Endothelial cell of umbilical vein (primary cell): Measurements from ENCODE around the gene CCDC170. TPM values are rescaled to one million over a fixed set of nuclear protein-coding genes. Genes with fewer than 3 reads are reported as not detected.
A peak's percentile ranks its signal among the peaks of the same experiment; 100 is the strongest.

Experiments
- BruUV-seq: library from RNA; stranded (reverse); fragments of 400-500 nt; replicated peaks from 2 replicates; lab custom pipeline; 2021; lab: Mats Ljungman, UMichigan
- CTCF ChIA-PET: fragments of 300-600, 350-600 bp; sonication (Branson Sonifier 250); formaldehyde crosslinking; loops from one replicate; lab custom pipeline; 2021; ENCODE audit warnings: antibody characterized with exemption, inconsistent platforms; lab: Charles Lee
- POLR2A ChIA-PET: fragments of 300-600, 350-600 bp; sonication (Branson Sonifier 250); formaldehyde crosslinking; loops from one replicate; lab custom pipeline; 2021; ENCODE audit warnings: antibody characterized with exemption, inconsistent platforms; lab: Charles Lee
- DNase-seq: peaks from one replicate; pipeline ENCODE4 v3.0.0-alpha.2; 2011; ENCODE audit warnings: low read depth, low spot score
- FAIRE-seq: peaks from 2 replicates; lab custom pipeline; 2011; peaks lifted over from hg19 to GRCh38; lab: Jason Lieb, UNC
- H2AFZ ChIP-seq: 2 replicates; pipeline ENCODE4 v1.6.0; 2012; ENCODE audit warnings: low read depth, low read length, control low read depth, inconsistent platforms
- H3K27ac ChIP-seq: 2 replicates; pipeline ENCODE4 v1.5.1; 2011; ENCODE audit warnings: low read depth, mild to moderate bottlenecking, control low read depth, low read length, moderate library complexity; ENCODE audit not compliant: insufficient read depth
- H3K27me3 ChIP-seq, 2 experiments: 2 replicates each; pipeline versions ENCODE4 v1.6.0 to v1.6.1; 2011; ENCODE audit warnings: low read length in 2 of 2, mixed read lengths in 1 of 2; ENCODE audit not compliant: control insufficient read depth in 2 of 2, insufficient read depth in 2 of 2
- H3K36me3 ChIP-seq, 2 experiments: 2 replicates in 1 of 2; 3 replicates in 1 of 2; pipeline ENCODE4 v1.5.1; 2011; ENCODE audit warnings: low read length in 2 of 2, mild to moderate bottlenecking in 1 of 2, moderate library complexity in 1 of 2; ENCODE audit not compliant: control insufficient read depth in 2 of 2, insufficient read depth in 2 of 2; ENCODE audit errors: extremely low read depth in 1 of 2
- H3K4me1 ChIP-seq: 3 replicates; pipeline ENCODE4 v1.5.1; 2011; ENCODE audit warnings: mild to moderate bottlenecking, low read length; ENCODE audit not compliant: control insufficient read depth, insufficient read depth; ENCODE audit errors: extremely low read depth
- H3K4me2 ChIP-seq: 2 replicates; pipeline ENCODE4 v1.6.1; 2011; ENCODE audit warnings: low read length, control low read depth, mixed read lengths; ENCODE audit not compliant: insufficient read depth
- H3K4me3 ChIP-seq, 3 experiments: fragments of 200-600 bp in 1 of 3; sonication (generic), shearing (Covaris generic) in 1 of 3; replicated peaks in 1 of 3; 2 replicates each; pipeline ENCODE4 v1.5.1; 2011 to 2016; ENCODE audit warnings: control low read depth in 3 of 3, low read length in 3 of 3, mild to moderate bottlenecking in 2 of 3, inconsistent platforms in 1 of 3, low read depth in 1 of 3, moderate library complexity in 1 of 3; ENCODE audit not compliant: insufficient read depth in 1 of 3
- H3K79me2 ChIP-seq: 2 replicates; pipeline ENCODE4 v1.6.0; 2012; ENCODE audit warnings: low read length, inconsistent platforms; ENCODE audit not compliant: control insufficient read depth, insufficient read depth
- H3K9ac ChIP-seq: replicated peaks from 2 replicates; pipeline ENCODE3; 2011; ENCODE audit warnings: low read length, control low read depth; ENCODE audit not compliant: insufficient read depth; ENCODE audit errors: extremely low read depth
- H3K9me1 ChIP-seq: replicated peaks from 3 replicates; pipeline ENCODE4 v1.6.0; 2011; ENCODE audit warnings: mild to moderate bottlenecking, low read length; ENCODE audit not compliant: control insufficient read depth, insufficient read depth; ENCODE audit errors: extremely low read depth
- H3K9me3 ChIP-seq: replicated peaks from 2 replicates; pipeline ENCODE4 v1.5.1; 2012; ENCODE audit warnings: low read length, inconsistent platforms; ENCODE audit not compliant: control insufficient read depth, insufficient read depth
- H4K20me1 ChIP-seq: replicated peaks from 2 replicates; pipeline ENCODE3; 2011; ENCODE audit warnings: mild to moderate bottlenecking, low read length; ENCODE audit not compliant: control insufficient read depth, insufficient read depth; ENCODE audit errors: extremely low read depth
- EZH2 ChIP-seq: IDR thresholded peaks from 2 replicates; pipeline ENCODE4 v1.6.1; 2012; ENCODE audit warnings: borderline replicate concordance, low read depth, mild to moderate bottlenecking, moderate library complexity, low read length, inconsistent platforms; ENCODE audit not compliant: severe bottlenecking
- FOS ChIP-seq: IDR thresholded peaks from 2 replicates; pipeline ENCODE4 v1.6.1; 2011; ENCODE audit warnings: mild to moderate bottlenecking, low read length, moderate library complexity, borderline replicate concordance; ENCODE audit not compliant: insufficient read depth
- GATA2 ChIP-seq: IDR thresholded peaks from 2 replicates; pipeline ENCODE4 v1.7.0; 2011; ENCODE audit warnings: low read depth, mild to moderate bottlenecking, moderate library complexity, mixed read lengths, low read length; ENCODE audit not compliant: insufficient read length, insufficient read depth
- JUN ChIP-seq: IDR thresholded peaks from 2 replicates; pipeline ENCODE4 v1.6.1; 2011; ENCODE audit warnings: borderline replicate concordance, low read depth; ENCODE audit not compliant: insufficient read length, insufficient read depth
- POLR2A ChIP-seq: IDR thresholded peaks from 2 replicates; pipeline ENCODE4 v1.6.1; 2012; ENCODE audit warnings: low read depth, mild to moderate bottlenecking, control low read depth, low read length
- POLR2AphosphoS5 ChIP-seq: IDR thresholded peaks from 2 replicates; pipeline ENCODE4 v1.6.1; 2012; ENCODE audit warnings: low read depth, mild to moderate bottlenecking, control low read depth, low read length, moderate library complexity; ENCODE audit not compliant: insufficient read depth
- dilution Hi-C: fragments of 300-500 bp; cut with MboI; formaldehyde crosslinking; loops from one replicate; pipeline ENCODE4 v1.15.0; 2019; ENCODE audit warnings: low sequenced_read_pairs; ENCODE audit not compliant: extremely low pct_ligation_motif_present
- intact Hi-C: fragments of 100-400 bp; cut with micrococcal nuclease; formaldehyde crosslinking; loops from one replicate; pipeline ENCODE4 v1.10.0; 2022
- polyA plus RNA-seq, 4 experiments: library from polyadenylated mRNA; depleted of rRNA in 3 of 4; stranded (reverse) in 3 of 4; unstranded in 1 of 4; fragments of >200 nt; gene quantifications; 2 replicates each; pipeline versions ENCODE4 v1.2.1 to v1.2.3, GENCODE V29; 2011 to 2012; ENCODE audit warnings: missing spikeins in 1 of 4
- total RNA-seq: library from RNA; stranded (reverse); gene quantifications from 2 replicates; pipeline ENCODE4 v1.2.3, GENCODE V29; 2021
- TF ChIP-seq, protein P1 (sequence below): IDR thresholded peaks from 2 replicates; pipeline ENCODE4 v1.6.1; 2011; ENCODE audit not compliant: insufficient read depth, insufficient read length
- TF ChIP-seq, protein P2 (sequence below), 2 donors: IDR thresholded peaks; 1 replicate in 1 of 2; 2 replicates in 1 of 2; pipeline ENCODE4 v1.5.1; 2011; ENCODE audit warnings: low read length in 2 of 2, mild to moderate bottlenecking in 2 of 2, moderate library complexity in 2 of 2, control low read depth in 1 of 2, inconsistent platforms in 1 of 2, low read depth in 1 of 2; ENCODE audit not compliant: insufficient read depth in 1 of 2; ENCODE audit errors: extremely low read depth in 1 of 2

CCDC170 gene
- total and polyA plus RNA-seq, 2 donors (not counting 3 experiments of a cell fraction or from before 2014, with no cell fraction given): 0.07 to 0.21 TPM

DNA sequence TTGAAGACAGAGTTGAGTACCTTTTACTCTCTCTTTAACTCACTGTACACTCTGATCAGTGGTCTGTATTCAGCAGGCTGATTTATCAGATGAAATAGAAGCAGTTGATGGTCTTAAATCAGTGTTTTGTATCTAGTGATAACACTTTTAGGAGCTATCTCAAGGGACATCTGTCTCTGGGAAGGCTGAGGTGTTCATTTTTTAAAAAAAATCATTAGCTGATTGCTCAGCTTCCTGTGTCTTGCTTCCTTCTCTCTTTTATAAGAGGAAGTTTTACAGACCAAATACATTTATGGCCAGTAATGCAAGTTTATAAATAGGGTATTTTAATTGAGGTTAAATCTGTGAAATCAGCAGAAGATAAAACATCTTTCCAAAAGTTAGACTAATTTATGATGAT is 12.0 kb upstream of the CCDC170 start:
- H3K4me2 ChIP-seq: peak overlapping the region; percentile 52
- peaks cover 12% of the 10 kb centered on the region for H3K4me1 ChIP-seq
- dilution Hi-C loops (no loop called here), intact Hi-C loops (loop anchor here (2.0 kb wide), 1 partner anchor 29 kb away; the partner anchor contains the start of gene RMND1)
- H3K27ac ChIP-seq: no peak overlapping the region
- CTCF ChIA-PET: interaction anchor here (0.6 to 1.5 kb wide), 3 partner anchors 8 to 76 kb away, joined by 4 read pairs; no protein-coding TSS in a partner anchor
- peak; percentile 52 for FAIRE-seq
- H3K79me2 ChIP-seq: no peaks in the 10 kb centered on the region
- no peaks in the 10 kb centered on the region for H3K9me1 ChIP-seq
- no peaks in the 10 kb centered on the region for H3K9me3 ChIP-seq
- no TSS peak for BruUV-seq
- H3K9ac ChIP-seq: no peak overlapping the region
- DNase-seq: peak; percentile 53
- TF ChIP-seq JUN: peak; percentile 15
- TF ChIP-seq FOS: peak; percentile 43
- TF ChIP-seq POLR2A: no peak
- peak; percentile 88 for TF ChIP-seq GATA2
- no peaks in the 10 kb centered on the region for H3K36me3 ChIP-seq
- no peaks in the 10 kb centered on the region for H3K27me3 ChIP-seq
- POLR2A ChIA-PET: interaction anchor here (0.6 kb wide), 2 partner anchors 107 to 210 kb away, joined by 4 to 5 read pairs; no protein-coding TSS in a partner anchor
- H2AFZ ChIP-seq: peak overlapping the region; percentile 23
- no peaks in the 10 kb centered on the region for H4K20me1 ChIP-seq
- H3K4me3 ChIP-seq: no peak overlapping the region

DNA sequence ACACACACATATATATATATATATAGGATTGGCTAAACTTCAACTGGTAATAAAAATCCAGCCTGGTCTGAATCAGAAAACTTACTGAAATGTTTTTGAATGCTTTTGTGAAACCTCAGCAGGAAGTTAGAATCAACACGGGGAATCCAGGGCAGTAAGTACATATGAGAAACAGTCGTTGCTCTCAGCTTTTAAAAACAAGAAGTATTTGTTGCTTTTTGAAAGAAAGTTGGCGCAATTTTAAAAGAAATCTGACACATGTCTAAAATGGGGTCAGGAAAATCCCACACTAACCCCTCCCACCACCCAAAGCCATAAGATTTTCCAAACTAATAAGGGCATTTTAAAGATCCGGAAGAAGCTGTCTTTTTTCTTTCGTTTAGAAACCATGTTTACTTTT is 11.5 kb upstream of the CCDC170 start:
- H3K9me3 ChIP-seq: no peaks in the 10 kb centered on the region
- H3K4me1 ChIP-seq: peaks cover 12% of the 10 kb centered on the region
- FAIRE-seq (peak; percentile 47), DNase-seq (peak; percentile 73)
- H3K9me1 ChIP-seq: no peaks in the 10 kb centered on the region
- no peaks in the 10 kb centered on the region for H3K79me2 ChIP-seq
- ChIA-PET CTCF (interaction anchor here (0.6 to 1.5 kb wide), 3 partner anchors 7 to 76 kb away, joined by 4 read pairs; no protein-coding TSS in a partner anchor), POLR2A (interaction anchor here (0.6 kb wide), 1 partner anchor 211 kb away, joined by 5 read pairs; no protein-coding TSS in a partner anchor)
- H3K27me3 ChIP-seq: no peaks in the 10 kb centered on the region
- peak overlapping the region; percentile 86 for H2AFZ ChIP-seq
- H3K4me3 ChIP-seq: no peak overlapping the region
- H3K4me2 ChIP-seq: peak overlapping the region; percentile 72
- no peaks in the 10 kb centered on the region for H4K20me1 ChIP-seq
- dilution Hi-C loops (no loop called here), intact Hi-C loops (loop anchor here (2.0 kb wide), 1 partner anchor 29 kb away; the partner anchor contains the start of gene RMND1)
- H3K9ac ChIP-seq: peak overlapping the region; percentile 47
- H3K27ac ChIP-seq: peak overlapping the region; percentile 59
- TF ChIP-seq GATA2 (no peak), EZH2 (no peak), POLR2A (no peak), JUN (no peak), POLR2AphosphoS5 (no peak)
- TF ChIP-seq, protein P1, sequence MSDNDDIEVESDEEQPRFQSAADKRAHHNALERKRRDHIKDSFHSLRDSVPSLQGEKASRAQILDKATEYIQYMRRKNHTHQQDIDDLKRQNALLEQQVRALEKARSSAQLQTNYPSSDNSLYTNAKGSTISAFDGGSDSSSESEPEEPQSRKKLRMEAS: no peak
- TF ChIP-seq, protein P2, sequence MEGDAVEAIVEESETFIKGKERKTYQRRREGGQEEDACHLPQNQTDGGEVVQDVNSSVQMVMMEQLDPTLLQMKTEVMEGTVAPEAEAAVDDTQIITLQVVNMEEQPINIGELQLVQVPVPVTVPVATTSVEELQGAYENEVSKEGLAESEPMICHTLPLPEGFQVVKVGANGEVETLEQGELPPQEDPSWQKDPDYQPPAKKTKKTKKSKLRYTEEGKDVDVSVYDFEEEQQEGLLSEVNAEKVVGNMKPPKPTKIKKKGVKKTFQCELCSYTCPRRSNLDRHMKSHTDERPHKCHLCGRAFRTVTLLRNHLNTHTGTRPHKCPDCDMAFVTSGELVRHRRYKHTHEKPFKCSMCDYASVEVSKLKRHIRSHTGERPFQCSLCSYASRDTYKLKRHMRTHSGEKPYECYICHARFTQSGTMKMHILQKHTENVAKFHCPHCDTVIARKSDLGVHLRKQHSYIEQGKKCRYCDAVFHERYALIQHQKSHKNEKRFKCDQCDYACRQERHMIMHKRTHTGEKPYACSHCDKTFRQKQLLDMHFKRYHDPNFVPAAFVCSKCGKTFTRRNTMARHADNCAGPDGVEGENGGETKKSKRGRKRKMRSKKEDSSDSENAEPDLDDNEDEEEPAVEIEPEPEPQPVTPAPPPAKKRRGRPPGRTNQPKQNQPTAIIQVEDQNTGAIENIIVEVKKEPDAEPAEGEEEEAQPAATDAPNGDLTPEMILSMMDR (IDR thresholded peaks at IDR 0.05; ENCODE audit: extremely low read depth in 1 of 2, insufficient read depth in 1 of 2, low read depth in 1 of 2, low read length in 2 of 2): no peak
- BruUV-seq: no TSS peak
- no peaks in the 10 kb centered on the region for H3K36me3 ChIP-seq
